Measurements from ENCODE around the gene HDAC3.
A peak's percentile ranks its signal among the peaks of the same experiment; 100 is the strongest.
"Not testable (repeated sequence)": the region's sequence is repeated elsewhere in the genome, so short reads cannot be mapped to it uniquely, and the experiment has no call there.

The HDAC3 gene

GRCh38 chr5:141633871-141634561 lies 2.6 kb downstream of the HDAC3 start:
- DNase-seq, result no peak

- DNase-seq, result peak; percentile 28
These were observed 4.0 kb downstream of the HDAC3 start for GRCh38 chr5:141632650-141633049.

DNA sequence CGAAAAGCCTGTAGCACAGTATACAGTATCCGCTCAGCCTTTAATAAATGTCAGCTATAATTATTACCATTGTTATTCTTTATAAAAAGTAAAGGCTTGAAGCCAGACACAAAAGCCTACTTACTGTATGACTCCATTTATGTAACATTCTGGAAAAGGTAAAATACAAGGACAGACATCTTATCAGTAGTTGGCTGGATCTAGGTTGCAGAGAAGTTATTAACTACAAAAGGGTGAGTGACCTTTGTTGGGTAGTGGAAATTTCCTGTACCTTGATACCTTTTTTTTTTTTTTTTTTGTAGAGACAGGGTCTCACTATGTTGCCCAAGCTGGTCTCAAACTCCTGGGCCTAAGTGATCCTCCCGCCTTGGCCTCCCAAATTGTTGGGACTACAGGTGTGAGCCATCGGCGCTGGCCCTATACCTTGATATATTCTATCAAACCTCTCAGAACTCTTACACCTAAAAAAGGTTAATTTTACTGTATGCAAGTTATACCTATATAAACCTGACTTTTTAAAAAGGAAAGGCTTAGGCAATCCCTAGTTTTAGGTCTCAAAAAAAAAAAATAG lies 6.0 kb downstream of the HDAC3 start:
- DNase-seq, result no peak

DNA sequence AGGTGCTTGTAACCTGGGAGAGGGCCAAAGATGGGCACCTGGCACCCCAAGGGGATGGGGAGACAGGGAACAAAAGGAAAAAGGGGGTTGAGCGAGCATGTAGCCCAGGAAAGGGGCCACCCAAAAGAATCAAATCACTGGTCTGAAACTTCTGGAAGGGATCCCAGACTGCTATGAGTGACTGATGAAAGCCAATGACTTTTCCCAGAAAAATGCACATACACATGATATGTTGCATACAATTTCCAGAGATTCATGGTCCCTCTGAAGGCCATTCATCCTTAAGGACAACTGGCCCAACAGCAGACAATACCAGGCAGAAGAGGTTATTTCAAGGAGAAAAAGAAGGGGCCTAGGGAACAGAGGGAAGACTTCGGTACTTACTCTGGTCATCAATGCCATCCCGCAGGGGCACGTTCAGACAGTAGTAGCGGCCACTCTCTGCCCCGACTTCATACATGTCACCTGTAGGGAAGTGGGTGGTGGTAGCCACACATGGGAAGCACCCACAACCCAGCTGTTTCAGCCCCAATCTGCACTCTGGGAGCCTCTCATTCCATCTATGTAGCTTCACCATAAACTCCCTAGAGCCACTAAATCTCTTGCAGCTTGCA lies 8.4 kb downstream of the HDAC3 start:
- DNase-seq, result no peak

GRCh38 chr5:141623611-141624010 lies 13.0 kb downstream of the HDAC3 start:
- no peak for DNase-seq

DNA sequence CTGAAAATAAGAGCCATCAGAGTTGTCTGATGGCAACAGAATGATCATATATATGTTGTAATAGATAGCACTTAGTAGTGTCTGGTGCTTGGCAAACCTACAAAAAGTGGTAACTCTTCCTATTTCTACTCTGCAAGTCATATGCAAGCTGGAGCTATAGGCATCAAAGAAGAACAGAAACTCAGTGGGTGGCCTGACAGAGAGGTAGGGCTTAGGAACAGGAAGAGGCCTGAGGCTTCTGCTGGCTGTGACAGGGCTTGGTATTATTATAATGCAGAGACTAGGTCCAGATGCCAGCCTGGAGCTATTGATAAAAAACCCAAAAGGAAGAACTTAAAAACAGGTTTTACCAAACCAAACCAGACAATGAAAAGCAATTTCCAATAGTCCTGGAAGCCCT lies 13.5 kb downstream of the HDAC3 start:
- no peak for DNase-seq

- DNase-seq, result peak; percentile 98
These were observed 17.7 kb downstream of the HDAC3 start, which contains the start of gene DIAPH1 for GRCh38 chr5:141618804-141619554. Gene DIAPH1 (minus strand): TSS chr5:141619000. CDS start chr5:141618914, 86 bp downstream.

DNA sequence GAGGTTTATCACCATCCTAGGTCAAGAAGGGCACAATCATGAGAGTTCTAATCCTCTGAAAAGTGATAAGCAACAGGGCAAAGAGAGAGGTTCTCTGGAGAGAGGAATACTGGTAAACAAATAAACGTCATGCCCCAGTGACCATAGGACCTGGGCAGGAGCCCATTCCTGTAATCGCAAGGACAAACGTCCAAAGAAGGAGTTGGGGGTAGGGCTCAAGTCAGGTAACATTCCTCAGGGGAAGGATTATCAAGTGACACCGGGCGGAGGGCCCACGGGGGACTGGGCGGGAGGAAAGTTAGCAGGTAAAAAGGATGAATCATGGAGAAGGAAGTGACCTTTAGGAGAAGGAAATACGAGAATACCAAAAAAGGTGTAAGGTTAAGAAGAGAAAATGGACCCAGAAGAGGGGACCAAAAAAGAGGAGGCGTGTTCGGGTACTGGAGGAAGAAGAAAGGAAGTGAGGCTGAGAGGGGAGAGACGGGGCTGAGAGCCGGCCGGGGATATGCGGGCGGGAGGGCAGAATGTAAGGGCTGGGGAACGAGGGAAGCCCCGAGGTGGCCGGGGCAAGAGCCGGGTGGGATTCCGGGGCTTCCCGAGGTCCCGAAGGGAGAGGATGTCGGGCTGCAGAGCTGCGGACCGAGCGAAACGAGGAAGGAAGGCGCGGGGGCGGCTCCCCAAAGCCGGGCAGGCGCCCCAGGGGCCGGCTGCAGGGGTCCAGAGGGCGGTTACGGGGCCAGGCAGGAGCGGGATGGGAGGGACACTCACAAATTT lies 18.4 kb downstream of the HDAC3 start:
- DNase-seq, result peak; percentile 59

DNA sequence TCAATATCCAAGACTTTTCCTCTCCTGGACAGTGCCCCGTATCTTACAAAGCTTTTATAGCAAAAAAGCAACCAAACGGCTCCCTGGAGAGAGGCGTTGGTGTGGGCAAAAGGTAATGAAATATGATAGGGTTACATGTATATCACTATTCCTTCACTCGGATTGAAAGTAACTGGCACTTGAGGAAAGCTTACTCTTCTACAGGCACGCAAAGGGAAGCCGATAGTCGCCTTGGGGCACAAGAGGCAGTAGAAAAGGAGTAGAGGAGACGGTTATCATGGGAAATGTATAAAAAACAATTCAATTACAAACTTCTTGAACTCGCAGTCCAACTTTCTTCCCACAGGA lies 19.0 kb downstream of the HDAC3 start:
- no peak for DNase-seq

GRCh38 chr5:141617128-141617527 lies 19.5 kb downstream of the HDAC3 start:
- no peak for DNase-seq

GRCh38 chr5:141615991-141616720 lies 20.5 kb downstream of the HDAC3 start:
- DNase-seq, result no peak

DNA sequence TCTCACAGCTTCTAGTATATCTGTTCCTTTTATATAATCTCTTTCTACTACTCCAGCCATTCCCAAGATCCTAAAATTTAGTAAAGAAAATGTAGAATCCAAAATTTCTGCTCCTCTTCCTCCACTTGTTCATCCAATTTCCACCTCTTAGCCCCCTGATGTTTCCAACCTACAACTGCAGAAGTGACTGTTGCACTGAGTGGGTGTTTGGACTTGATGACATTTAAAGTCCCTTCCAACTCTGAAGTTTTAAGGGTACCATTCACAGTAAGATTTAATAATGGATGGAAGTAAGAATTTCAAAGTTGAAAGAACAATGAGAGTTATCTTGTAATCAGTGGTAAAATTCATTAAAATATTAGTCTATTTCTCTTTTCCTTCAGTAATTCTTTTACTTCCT lies 23.3 kb downstream of the HDAC3 start:
- no peak for DNase-seq

DNA sequence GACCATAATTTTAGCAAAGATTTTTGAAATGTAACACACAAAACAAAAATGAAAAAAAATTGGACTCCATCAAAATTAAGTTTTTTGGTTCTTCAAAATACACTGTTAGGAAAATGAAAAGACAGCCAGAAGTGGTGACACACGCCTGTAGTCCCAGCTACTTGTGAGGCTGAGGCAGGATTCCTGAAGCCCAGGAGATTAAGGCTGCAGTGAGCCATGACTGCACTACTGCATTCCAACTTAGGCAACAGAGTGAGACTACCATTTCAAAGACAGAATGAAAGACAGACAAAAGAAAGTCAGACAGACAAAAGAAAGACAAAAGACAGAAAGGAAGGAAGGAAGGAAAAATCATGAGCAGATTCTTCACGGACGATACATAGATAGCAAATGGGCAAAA lies 25.4 kb downstream of the HDAC3 start:
- DNase-seq, result no peak

DNA sequence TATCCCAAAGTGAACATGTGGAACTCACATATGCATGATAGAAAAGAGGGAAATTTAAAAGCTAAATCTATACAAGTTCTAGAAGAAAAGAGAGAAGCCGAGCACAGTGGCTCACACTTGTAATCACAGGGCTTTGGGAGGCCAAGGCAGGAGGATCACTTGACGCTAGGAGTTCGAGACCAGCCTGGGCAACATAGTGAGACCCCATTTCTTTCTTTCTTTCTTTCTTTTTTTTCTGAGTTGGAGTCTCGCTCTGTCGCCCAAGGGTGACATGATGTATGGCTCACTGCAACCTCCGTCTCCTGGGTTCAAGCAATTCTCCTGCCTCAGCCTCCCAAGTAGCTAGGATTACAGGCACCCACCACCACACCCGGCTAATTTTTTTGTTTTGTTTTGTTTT lies 26.7 kb downstream of the HDAC3 start:
- DNase-seq, result not testable (repeated sequence)

- no peak for DNase-seq
These were observed 27.6 kb downstream of the HDAC3 start for GRCh38 chr5:141609044-141609443.

- DNase-seq, result no peak
These were observed 28.1 kb downstream of the HDAC3 start for GRCh38 chr5:141608557-141608956.

DNA sequence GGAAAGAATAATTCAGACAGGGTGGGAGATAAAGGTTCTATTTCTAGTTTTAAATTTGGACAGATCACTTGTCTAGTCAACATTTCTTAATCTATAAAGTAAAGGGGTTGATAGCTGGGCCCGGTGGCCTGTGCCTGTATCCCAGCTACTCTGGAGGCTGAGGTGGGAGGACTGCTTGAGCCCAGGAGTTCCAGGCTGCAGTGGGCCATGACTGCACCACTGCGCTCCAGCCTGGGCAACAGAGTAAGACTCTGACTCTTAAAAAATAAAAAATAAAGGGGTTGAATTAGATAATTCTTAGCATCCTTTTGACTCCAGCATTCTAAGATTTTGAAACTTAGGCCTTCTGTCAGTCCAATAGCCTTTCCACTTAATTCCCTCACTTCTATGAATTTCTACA lies 28.6 kb downstream of the HDAC3 start:
- no peak for DNase-seq

DNA sequence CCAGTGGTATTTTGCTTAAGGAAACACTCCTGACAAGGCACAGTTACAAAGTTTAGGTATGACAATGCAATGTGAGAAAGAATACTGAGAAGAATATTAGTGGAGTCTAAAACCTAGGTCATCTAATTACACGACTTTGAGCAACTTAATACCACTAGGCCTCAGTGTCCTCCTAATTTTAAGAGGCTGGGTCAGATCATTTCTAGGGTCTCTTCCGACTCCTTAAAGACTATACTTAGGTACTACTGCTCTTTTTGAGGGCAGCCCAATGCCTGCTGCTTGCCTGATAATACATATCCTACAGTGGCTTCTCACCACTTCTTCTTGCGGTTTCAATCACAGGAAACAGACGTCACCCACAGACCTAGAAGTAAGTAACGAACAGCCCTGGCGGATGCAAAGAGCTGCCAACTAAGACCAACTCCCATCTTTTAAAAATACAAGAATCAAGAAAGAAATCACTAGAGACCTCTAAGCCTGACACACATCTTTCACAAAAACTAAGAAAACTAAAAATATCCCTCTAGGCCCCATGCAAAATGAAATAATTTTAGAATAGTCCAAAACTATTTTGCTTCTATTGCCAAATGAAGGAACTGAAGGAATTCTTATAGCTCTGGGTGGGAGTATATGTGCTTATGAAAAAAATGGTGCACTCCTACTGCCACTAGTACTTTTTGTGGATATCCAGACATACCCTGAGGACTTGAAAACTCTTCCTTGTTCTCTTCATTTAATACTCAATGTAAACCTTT lies 30.9 kb downstream of the HDAC3 start:
- DNase-seq, result no peak

GRCh38 chr5:141603923-141604717 lies 32.5 kb downstream of the HDAC3 start:
- DNase-seq, result no peak

DNA sequence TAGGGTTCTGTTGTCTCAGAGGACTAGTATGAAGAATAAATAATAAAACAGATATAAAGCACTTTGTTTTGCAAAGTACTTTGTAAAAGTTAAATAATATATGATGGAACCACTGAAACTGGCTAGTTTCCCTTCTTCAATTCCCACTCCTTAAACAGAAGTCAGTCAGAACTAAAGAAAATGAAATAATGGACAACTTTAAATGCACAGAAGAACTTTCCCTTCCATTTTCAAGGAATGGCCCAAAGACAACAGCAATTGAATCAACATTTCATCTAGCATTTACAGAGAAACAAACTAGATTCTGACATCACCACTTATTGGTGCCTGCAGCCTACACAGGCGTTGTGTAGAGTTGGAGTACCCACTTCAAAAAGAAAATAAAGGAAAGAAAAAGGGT lies 34.0 kb downstream of the HDAC3 start:
- no peak for DNase-seq
